ENCODE data around the gene PUS10. TPM values are rescaled to one million over a fixed set of nuclear protein-coding genes. Genes with fewer than 3 reads are reported as not detected.

Gene PUS10
- polyA plus RNA-seq, 1 donor (not counting 4 experiments of a cell fraction or from before 2014, with no cell fraction given), result 4.8 TPM

GRCh38 chr2:60947056-60947455 is 71.0 kb downstream of the PUS10 start:
- dilution Hi-C loops (cut with MboI; ENCODE audit: extremely low pct_ligation_motif_present, low sequenced_read_pairs), result no loop called here
- TF ChIP-seq EZH2 (IDR thresholded peaks at IDR 0.05; ENCODE audit: low read length) (no peak), CTCF (optimal IDR thresholded peaks at IDR 0.05 in 1 of 3, IDR thresholded peaks at IDR 0.05 in 1 of 3, conservative IDR thresholded peaks at IDR 0.05 in 1 of 3; ENCODE audit: extremely low read depth in 1 of 3, insufficient read depth in 2 of 3, low read length in 3 of 3) (no peak)

GRCh38 chr2:60945341-60945740 is 72.7 kb downstream of the PUS10 start:
- Histone ChIP-seq H3K27ac (ENCODE audit: control insufficient read depth, insufficient read depth, low read length) (no peak overlapping the region), H3K79me2 (ENCODE audit: control insufficient read depth, insufficient read depth, low read length) (no peaks in the 10 kb centered on the region)
- dilution Hi-C loops (cut with MboI; ENCODE audit: extremely low pct_ligation_motif_present, low sequenced_read_pairs), result no loop called here

More at GRCh38 chr2:60947056-60947455, 71.0 kb downstream of the PUS10 start:
- H3K9ac ChIP-seq (ENCODE audit: control insufficient read depth, extremely low read depth, insufficient read depth, low read length), result no peak overlapping the region
- no peak overlapping the region for H3K4me3 ChIP-seq (ENCODE audit: control insufficient read depth in 2 of 3, extremely low read depth in 1 of 3, insufficient read depth in 2 of 3, low read depth in 1 of 3, low read length in 3 of 3)
- H3K36me3 ChIP-seq (ENCODE audit: control insufficient read depth in 2 of 2, extremely low read depth in 1 of 2, insufficient read depth in 2 of 2, low read length in 2 of 2), result no peaks in the 10 kb centered on the region
- no peak overlapping the region for H2AFZ ChIP-seq (ENCODE audit: control insufficient read depth, low read length)
- FAIRE-seq (no peak), DNase-seq (ENCODE audit: low read depth, low spot score) (no peak)
- H3K4me2 ChIP-seq (ENCODE audit: control insufficient read depth, extremely low read depth, insufficient read depth, low read depth, low read length), result no peak overlapping the region
- no peaks in the 10 kb centered on the region for H3K79me2 ChIP-seq (ENCODE audit: control insufficient read depth, insufficient read depth, low read length)
- peaks cover 24% of the 10 kb centered on the region for H3K4me1 ChIP-seq (ENCODE audit: control insufficient read depth, extremely low read depth, insufficient read depth, low read length)
- no peak overlapping the region for H3K27ac ChIP-seq (ENCODE audit: control insufficient read depth, insufficient read depth, low read length)
- H3K27me3 ChIP-seq (ENCODE audit: control insufficient read depth, extremely low read depth, insufficient read depth, low read length), result no peaks in the 10 kb centered on the region
- H3K9me3 ChIP-seq (ENCODE audit: control insufficient read depth, low read depth, low read length), result no peaks in the 10 kb centered on the region
- no peaks in the 10 kb centered on the region for H4K20me1 ChIP-seq (ENCODE audit: control insufficient read depth, extremely low read depth, insufficient read depth, low read length)
- no peaks in the 10 kb centered on the region for H3K9me1 ChIP-seq (ENCODE audit: control insufficient read depth, extremely low read depth, insufficient read depth, low read length)

More at GRCh38 chr2:60945341-60945740, 72.7 kb downstream of the PUS10 start:
- H3K4me3 ChIP-seq (ENCODE audit: control insufficient read depth in 2 of 3, extremely low read depth in 1 of 3, insufficient read depth in 2 of 3, low read depth in 1 of 3, low read length in 3 of 3), result no peak overlapping the region
- FAIRE-seq (no peak), DNase-seq (ENCODE audit: low read depth, low spot score) (no peak)
- H3K9me3 ChIP-seq (ENCODE audit: control insufficient read depth, low read depth, low read length), result no peaks in the 10 kb centered on the region
- H3K9me1 ChIP-seq (ENCODE audit: control insufficient read depth, extremely low read depth, insufficient read depth, low read length), result no peaks in the 10 kb centered on the region
- H2AFZ ChIP-seq (ENCODE audit: control insufficient read depth, low read length), result no peak overlapping the region
- no peak overlapping the region for H3K9ac ChIP-seq (ENCODE audit: control insufficient read depth, extremely low read depth, insufficient read depth, low read length)
- H3K27me3 ChIP-seq (ENCODE audit: control insufficient read depth, extremely low read depth, insufficient read depth, low read length), result no peaks in the 10 kb centered on the region
- H3K4me2 ChIP-seq (ENCODE audit: control insufficient read depth, extremely low read depth, insufficient read depth, low read depth, low read length), result no peak overlapping the region
- H4K20me1 ChIP-seq (ENCODE audit: control insufficient read depth, extremely low read depth, insufficient read depth, low read length), result no peaks in the 10 kb centered on the region
- peaks cover 24% of the 10 kb centered on the region for H3K4me1 ChIP-seq (ENCODE audit: control insufficient read depth, extremely low read depth, insufficient read depth, low read length)
- H3K36me3 ChIP-seq (ENCODE audit: control insufficient read depth in 2 of 2, extremely low read depth in 1 of 2, insufficient read depth in 2 of 2, low read length in 2 of 2), result no peaks in the 10 kb centered on the region
- TF ChIP-seq CTCF (optimal IDR thresholded peaks at IDR 0.05 in 1 of 3, IDR thresholded peaks at IDR 0.05 in 1 of 3, conservative IDR thresholded peaks at IDR 0.05 in 1 of 3; ENCODE audit: extremely low read depth in 1 of 3, insufficient read depth in 2 of 3, low read length in 3 of 3), result no peak
- no peak for TF ChIP-seq EZH2 (IDR thresholded peaks at IDR 0.05; ENCODE audit: low read length)

Measured in keratinocyte (primary cell).